SK-N-SH (cell line): ENCODE results near the gene ATP11C. TPM values are rescaled to one million over a fixed set of nuclear protein-coding genes. Genes with fewer than 3 reads are reported as not detected.

ENCODE experiments used
- CTCF ChIA-PET: fragments of 300-600, 350-600 bp; formaldehyde crosslinking; extraction: SDS; loops from one replicate; lab custom pipeline; 2021; lab: Yijun Ruan, JAX
- POLR2A ChIA-PET: fragments of 350-600 bp; sonication (Branson Sonifier 250); formaldehyde crosslinking; extraction: SDS; loops from one replicate; lab custom pipeline; 2020; ENCODE audit warnings: antibody characterized with exemption, inconsistent platforms; lab: Yijun Ruan, JAX
- DNase-seq: peaks from one replicate; pipeline ENCODE4 v3.0.0; 2012
- H2AFZ ChIP-seq: fragments of 200-600 bp; sonication (generic); 2 replicates; pipeline ENCODE4 v1.8.1; 2016; ENCODE audit warnings: antibody characterized with exemption, mild to moderate bottlenecking, low read depth
- H3F3A ChIP-seq: fragments of 200-600 bp; sonication (generic); replicated peaks from 2 replicates; pipeline ENCODE3; 2016; ENCODE audit warnings: antibody characterized with exemption, mild to moderate bottlenecking; ENCODE audit not compliant: insufficient read depth
- H3K27ac ChIP-seq, 2 experiments: fragments of 200-500 bp in 1 of 2; fragments of 200-600 bp in 1 of 2; sonication (Bioruptor generic) in 1 of 2; sonication (generic), shearing (Covaris generic) in 1 of 2; 2 replicates each; pipeline versions ENCODE4 v1.5.1 to v1.6.1; 2014 to 2016; ENCODE audit warnings: low read depth in 2 of 2, inconsistent platforms in 1 of 2, low read length in 1 of 2, mild to moderate bottlenecking in 1 of 2, mixed read lengths in 1 of 2
- H3K27me3 ChIP-seq: fragments of 200-600 bp; sonication (generic), shearing (Covaris generic); 2 replicates; pipeline ENCODE4 v1.6.1; 2016; ENCODE audit warnings: mixed run types; ENCODE audit not compliant: insufficient read depth
- H3K36me3 ChIP-seq, 2 experiments: fragments of 200-500 bp in 1 of 2; fragments of 200-600 bp in 1 of 2; sonication (Bioruptor generic) in 1 of 2; sonication (generic) in 1 of 2; replicated peaks in 1 of 2; 2 replicates each; pipeline versions ENCODE3 to v1.5.1; 2014 to 2016; ENCODE audit warnings: low read length in 1 of 2, mild to moderate bottlenecking in 1 of 2; ENCODE audit not compliant: insufficient read depth in 2 of 2, control insufficient read depth in 1 of 2
- H3K4me1 ChIP-seq, 2 experiments: fragments of 200-500 bp in 1 of 2; fragments of 200-600 bp in 1 of 2; sonication (Bioruptor generic) in 1 of 2; sonication (generic), shearing (Covaris generic) in 1 of 2; 2 replicates each; pipeline versions ENCODE4 v1.5.1 to v1.6.1; 2014 to 2016; ENCODE audit warnings: low read depth in 1 of 2, low read length in 1 of 2, mixed run types in 1 of 2; ENCODE audit not compliant: insufficient read depth in 2 of 2, control insufficient read depth in 1 of 2
- H3K4me2 ChIP-seq: fragments of 200-600 bp; sonication (generic), shearing (Covaris generic); 2 replicates; pipeline ENCODE4 v1.6.1; 2017; ENCODE audit warnings: mixed run types
- H3K4me3 ChIP-seq, 2 experiments: fragments of 200-500 bp in 1 of 2; fragments of 200-600 bp in 1 of 2; sonication (Bioruptor generic) in 1 of 2; sonication (generic), shearing (Covaris generic) in 1 of 2; 2 replicates each; pipeline versions ENCODE4 v1.5.1 to v1.8.1; 2014 to 2016; ENCODE audit warnings: low read depth in 2 of 2, inconsistent platforms in 1 of 2, low read length in 1 of 2, mild to moderate bottlenecking in 1 of 2, mixed read lengths in 1 of 2, moderate library complexity in 1 of 2
- H3K79me2 ChIP-seq: fragments of 200-600 bp; sonication (generic); 2 replicates; pipeline ENCODE4 v1.8.1; 2017; ENCODE audit warnings: mild to moderate bottlenecking; ENCODE audit not compliant: insufficient read depth
- H3K9ac ChIP-seq: fragments of 200-600 bp; sonication (generic); 2 replicates; pipeline ENCODE4 v1.6.1; 2017; ENCODE audit warnings: mixed run types
- H3K9me2 ChIP-seq: fragments of 200-600 bp; sonication (generic); 2 replicates; pipeline ENCODE4 v1.6.1; 2017; ENCODE audit warnings: mixed run types
- H3K9me3 ChIP-seq: fragments of 200-600 bp; sonication (generic); 2 replicates; pipeline ENCODE4 v1.6.1; 2017; ENCODE audit warnings: mixed run types, mild to moderate bottlenecking, moderate library complexity
- H4K20me1 ChIP-seq: fragments of 200-600 bp; sonication (generic); 2 replicates; pipeline ENCODE4 v1.6.1; 2017; ENCODE audit warnings: mild to moderate bottlenecking, mixed run types; ENCODE audit not compliant: insufficient read depth
- CHD2 ChIP-seq: fragments of 150-350 bp; IDR thresholded peaks from 2 replicates; pipeline ENCODE4 v1.6.1; 2018; ENCODE audit warnings: low read length; ENCODE audit not compliant: partially characterized antibody
- CTCF ChIP-seq: fragments of 200-600 bp; sonication (generic); IDR thresholded peaks from 2 replicates; pipeline ENCODE4 v1.6.1; 2017; ENCODE audit warnings: antibody characterized with exemption, mild to moderate bottlenecking, moderate library complexity
- EP300 ChIP-seq, 2 experiments: IDR thresholded peaks; 2 replicates each; pipeline versions ENCODE4 v1.4.0 to v1.6.1; 2012; ENCODE audit warnings: borderline replicate concordance in 1 of 2, low read depth in 1 of 2, low read length in 1 of 2
- EZH2phosphoT487 ChIP-seq: fragments of 200-600 bp; sonication (generic); IDR thresholded peaks from 2 replicates; pipeline ENCODE4 v1.6.1; 2017; ENCODE audit warnings: low read depth, mixed run types, mild to moderate bottlenecking, antibody characterized with exemption, moderate library complexity, borderline replicate concordance
- FOSL2 ChIP-seq: IDR thresholded peaks from 2 replicates; pipeline ENCODE4 v1.4.0; 2012; ENCODE audit warnings: low read depth, mild to moderate bottlenecking, moderate library complexity, borderline replicate concordance
- GABPA ChIP-seq: IDR thresholded peaks from 2 replicates; pipeline ENCODE4 v1.4.0; 2012; ENCODE audit warnings: low read depth, mild to moderate bottlenecking
- GATA2 ChIP-seq: sonication (generic); formaldehyde crosslinking; IDR thresholded peaks from 2 replicates; pipeline ENCODE4 v1.5.0; 2020; ENCODE audit warnings: mild to moderate bottlenecking, missing genetic modification reagents
- IRF3 ChIP-seq: fragments of 150-350 bp; IDR thresholded peaks from 2 replicates; pipeline ENCODE4 v1.6.1; 2016; ENCODE audit warnings: mild to moderate bottlenecking, low read depth, low read length
- MAX ChIP-seq: IDR thresholded peaks from 2 replicates; pipeline ENCODE4 v1.4.0; 2012; ENCODE audit warnings: low read depth
- RCOR1 ChIP-seq: fragments of 150-350 bp; IDR thresholded peaks from 2 replicates; pipeline ENCODE4 v1.6.1; 2017; ENCODE audit warnings: antibody characterized with exemption, low read length
- TAF1 ChIP-seq: IDR thresholded peaks from 2 replicates; pipeline ENCODE4 v1.6.1; 2012; ENCODE audit warnings: low read depth, mild to moderate bottlenecking, low read length, moderate library complexity, borderline replicate concordance
- USF1 ChIP-seq: IDR thresholded peaks from 2 replicates; pipeline ENCODE4 v1.4.0; 2012; ENCODE audit warnings: low read depth, borderline replicate concordance
- USF2 ChIP-seq: fragments of 150-350 bp; IDR thresholded peaks from 2 replicates; pipeline ENCODE4 v1.6.1; 2017; ENCODE audit warnings: antibody characterized with exemption, low read length, low read depth, borderline replicate concordance
- YY1 ChIP-seq: IDR thresholded peaks from 2 replicates; pipeline ENCODE4 v1.4.0; 2012; ENCODE audit warnings: low read depth, mild to moderate bottlenecking
- ZBTB33 ChIP-seq: IDR thresholded peaks from 2 replicates; pipeline ENCODE4 v1.4.0; 2012; ENCODE audit warnings: low read depth, borderline replicate concordance
- WGBS: methylation state at CpG from one replicate; pipeline ENCODE4 v1.1.6; 2017; ENCODE audit warnings: low lambda C conversion rate; 5-methylcytosine and 5-hydroxymethylcytosine counted together
- polyA plus RNA-seq, 3 experiments: library from polyadenylated mRNA; depleted of rRNA; stranded (reverse); fragments of >200 nt; gene quantifications; 2 replicates each; pipeline ENCODE4 v1.2.3, GENCODE V29; 2012

Gene ATP11C
- polyA plus RNA-seq, 1 of the 3 experiments (the other 2 are of a cell fraction), result 18.5 TPM

- Histone ChIP-seq H2AFZ (no peak overlapping the region), H3K9me3 (no peaks in the 10 kb centered on the region), H3K4me3 (no peak overlapping the region), H3K9me2 (no peaks in the 10 kb centered on the region), H3K36me3 (no peaks in the 10 kb centered on the region), H3F3A (peaks cover 24% of the 10 kb centered on the region), H3K79me2 (peaks cover 46% of the 10 kb centered on the region; the same call in 1 of the 2 replicates), H3K4me1 (peaks cover 4 to 14% of the 10 kb centered on the region in 2 experiments; a peak in 3 of 4 replicates)
- CTCF ChIA-PET, result no interaction called here
- 43% methylated on average over 11 of the region's 11 CpGs for WGBS
- TF ChIP-seq GABPA, result no peak
- TF ChIP-seq EP300 (IDR thresholded peaks at IDR 0.05; ENCODE audit: borderline replicate concordance in 1 of 2, low read depth in 1 of 2, low read length in 1 of 2), result no peak
- TF ChIP-seq ZBTB33, result no peak
- no peak for TF ChIP-seq MAX
- no peak for TF ChIP-seq CTCF
- no peak for TF ChIP-seq GATA2 (CRISPR knock-in tag)
- no peak for TF ChIP-seq FOSL2
- no peak for TF ChIP-seq RCOR1
- TF ChIP-seq USF2, result no peak
- TF ChIP-seq USF1, result no peak
- no peak for TF ChIP-seq TAF1
- no peak for TF ChIP-seq YY1
- no peak for TF ChIP-seq IRF3
- no peak for TF ChIP-seq EZH2phosphoT487
- no peak for TF ChIP-seq CHD2
- TF ChIP-seq, all 33 proteins: peak for 0
- Histone ChIP-seq H3K4me2 (no peak overlapping the region), H3K9ac (no peak overlapping the region), H4K20me1 (no peaks in the 10 kb centered on the region), H3K27ac (no peak overlapping the region), H3K27me3 (no peaks in the 10 kb centered on the region)
- POLR2A ChIA-PET, result no interaction called here
- DNase-seq, result no peak
Observed at GRCh38 chrX:139877710-139878414, 55.0 kb downstream of the ATP11C start.
